Esophagus squamous epithelium (tissue), 5 donors: ENCODE results near the gene SUSD4. TPM values are rescaled to one million over a fixed set of nuclear protein-coding genes. Genes with fewer than 3 reads are reported as not detected.

Experiments used
- DNase-seq: peaks from one replicate; lab custom pipeline; 2025; lab: John Stamatoyannopoulos, UW
- H3K27ac ChIP-seq, 4 donors: fragments of 200-600 bp; sonication (generic); one replicate each; pipeline ENCODE4 v1.5.1; 2016 to 2019; ENCODE audit warnings: mild to moderate bottlenecking in 1 of 4
- H3K27me3 ChIP-seq, 4 donors: fragments of 200-600 bp; sonication (generic); 1 replicate in 3 of 4; 2 replicates in 1 of 4; pipeline versions ENCODE4 v1.5.1 to v1.6.0; 2017 to 2021; ENCODE audit warnings: antibody characterized with exemption in 1 of 4
- H3K36me3 ChIP-seq, 3 donors: fragments of 200-600 bp; sonication (generic); one replicate each; pipeline ENCODE4 v1.5.1; 2016 to 2019
- H3K4me1 ChIP-seq, 3 donors: fragments of 200-600 bp; sonication (generic); one replicate each; pipeline ENCODE4 v1.5.1; 2017 to 2019
- H3K4me3 ChIP-seq, 4 donors: fragments of 200-600 bp; sonication (generic); 1 replicate in 3 of 4; 2 replicates in 1 of 4; pipeline ENCODE4 v1.5.1; 2016 to 2019; ENCODE audit warnings: mild to moderate bottlenecking in 2 of 4, moderate library complexity in 1 of 4
- H3K9me3 ChIP-seq, 3 donors: fragments of 200-600 bp; sonication (generic); one replicate each; pipeline ENCODE4 v1.5.1; 2016 to 2019
- CTCF ChIP-seq, 6 experiments: fragments of 450-650 bp in 4 of 6; fragments of 200-600 bp in 2 of 6; sonication (generic) in 2 of 6; IDR thresholded peaks; one replicate each; pipeline ENCODE4 v1.5.1; 2016 to 2019; ENCODE audit warnings: antibody characterized with exemption in 6 of 6, mild to moderate bottlenecking in 4 of 6, moderate library complexity in 4 of 6
- POLR2A ChIP-seq, 4 donors: fragments of 450-650 bp; IDR thresholded peaks; one replicate each; pipeline ENCODE4 v1.6.1; 2017; ENCODE audit warnings: antibody characterized with exemption in 4 of 4, mild to moderate bottlenecking in 4 of 4, moderate library complexity in 3 of 4
- WGBS, 2 donors: methylation state at CpG; one replicate each; pipeline ENCODE4 v1.1.5; 2018; 5-methylcytosine and 5-hydroxymethylcytosine counted together
- intact Hi-C: fragments of 100-400 bp; cut with DNase I; formaldehyde crosslinking; loops from one replicate; pipeline ENCODE4 v1.15.0; 2022
- total RNA-seq, 4 donors: library from RNA; depleted of rRNA; stranded (reverse); fragments of >200 nt; gene quantifications; one replicate each; pipeline ENCODE4 v1.1.0, GENCODE V29; 2016
- donor health status: DM: yes; HTN: yes; CAD: no.

SUSD4 gene
- total RNA-seq, 4 donors from 2014 or later: 42.7 to 50.6 (median 46.5) TPM

GRCh38 chr1:223215026-223215425 lies 148.9 kb downstream of the SUSD4 start:
- intact Hi-C loops: no loop called here
- no peak overlapping the region for H3K27ac ChIP-seq
- H3K4me3 ChIP-seq: no peak overlapping the region
- TF ChIP-seq POLR2A (IDR thresholded peaks at IDR 0.05) (no peak), CTCF (IDR thresholded peaks at IDR 0.05) (no peak)
- no peaks in the 10 kb centered on the region for H3K36me3 ChIP-seq
- 95 to 100% methylated on average over 4 to 6 of the region's 6 CpGs for WGBS, 2 donors
- no peaks in the 10 kb centered on the region for H3K27me3 ChIP-seq
- DNase-seq: no peak
- peaks cover 0 to 12% (median 0%) of the 10 kb centered on the region in 3 donors for H3K4me1 ChIP-seq
- H3K9me3 ChIP-seq: peaks cover 0 to 11% (median 0%) of the 10 kb centered on the region in 3 donors

- 68 to 71% methylated on average over 4 of the region's 5 CpGs for WGBS, 2 donors
- H3K4me1 ChIP-seq: peaks cover 0 to 5% (median 0%) of the 10 kb centered on the region in 3 donors
- intact Hi-C loops: no loop called here
- no peak for DNase-seq
- TF ChIP-seq CTCF (IDR thresholded peaks at IDR 0.05) (no peak), POLR2A (IDR thresholded peaks at IDR 0.05) (no peak)
- no peak overlapping the region for H3K27ac ChIP-seq
- H3K27me3 ChIP-seq: no peaks in the 10 kb centered on the region
- no peak overlapping the region for H3K4me3 ChIP-seq
- peaks cover 0 to 8% (median 0%) of the 10 kb centered on the region in 3 donors for H3K9me3 ChIP-seq
- H3K36me3 ChIP-seq: no peaks in the 10 kb centered on the region
Observed at GRCh38 chr1:223214261-223214807, 149.6 kb downstream of the SUSD4 start.

- intact Hi-C loops: no loop called here
- TF ChIP-seq POLR2A (IDR thresholded peaks at IDR 0.05) (no peak), CTCF (IDR thresholded peaks at IDR 0.05) (no peak)
- 68 to 73% methylated on average over 3 of the region's 3 CpGs for WGBS, 2 donors
- H3K4me3 ChIP-seq: no peak overlapping the region
- no peaks in the 10 kb centered on the region for H3K36me3 ChIP-seq
- no peaks in the 10 kb centered on the region for H3K4me1 ChIP-seq
- no peaks in the 10 kb centered on the region for H3K9me3 ChIP-seq
- H3K27ac ChIP-seq: no peak overlapping the region
- no peaks in the 10 kb centered on the region for H3K27me3 ChIP-seq
- no peak for DNase-seq
Observed at GRCh38 chr1:223212441-223212840, 151.5 kb downstream of the SUSD4 start.

GRCh38 chr1:223211323-223211985 lies 152.5 kb downstream of the SUSD4 start:
- no peaks in the 10 kb centered on the region for H3K36me3 ChIP-seq
- intact Hi-C loops: no loop called here
- no peak overlapping the region for H3K4me3 ChIP-seq
- TF ChIP-seq CTCF (IDR thresholded peaks at IDR 0.05): no peak
- TF ChIP-seq POLR2A (IDR thresholded peaks at IDR 0.05): no peak
- no peaks in the 10 kb centered on the region for H3K4me1 ChIP-seq
- DNase-seq: no peak
- no peaks in the 10 kb centered on the region for H3K9me3 ChIP-seq
- WGBS, 2 donors: 80 to 82% methylated on average over 2 of the region's 5 CpGs
- no peaks in the 10 kb centered on the region for H3K27me3 ChIP-seq
- H3K27ac ChIP-seq: no peak overlapping the region

GRCh38 chr1:223210788-223211120 lies 153.2 kb downstream of the SUSD4 start:
- TF ChIP-seq POLR2A (IDR thresholded peaks at IDR 0.05) (no peak), CTCF (IDR thresholded peaks at IDR 0.05) (no peak)
- H3K36me3 ChIP-seq: no peaks in the 10 kb centered on the region
- no peaks in the 10 kb centered on the region for H3K9me3 ChIP-seq
- 53 to 84% methylated on average over 2 to 3 of the region's 3 CpGs for WGBS, 2 donors
- H3K27ac ChIP-seq: no peak overlapping the region
- no peak overlapping the region for H3K4me3 ChIP-seq
- intact Hi-C loops: no loop called here
- H3K4me1 ChIP-seq: no peaks in the 10 kb centered on the region
- no peaks in the 10 kb centered on the region for H3K27me3 ChIP-seq
- no peak for DNase-seq
